Coronary artery (tissue), 2 donors: ENCODE data around the gene MT1M.
"Not testable (repeated sequence)": the region's sequence is repeated elsewhere in the genome, so short reads cannot be mapped to it uniquely, and the experiment has no call there.

Experiments
- DNase-seq: peaks from one replicate; pipeline ENCODE4 v3.0.0-alpha.2; 2017; ENCODE audit warnings: low spot score
- H3K27ac ChIP-seq, 2 donors: fragments of 200-600 bp; sonication (generic); one replicate each; pipeline ENCODE4 v1.5.1; 2016 to 2019
- H3K4me3 ChIP-seq: fragments of 200-600 bp; sonication (generic); 2 replicates; pipeline ENCODE4 v1.5.1; 2016; ENCODE audit warnings: mild to moderate bottlenecking, moderate library complexity
- TF ChIP-seq, protein P1 (sequence below): fragments of 200-600 bp; sonication (generic); IDR thresholded peaks from one replicate; pipeline ENCODE4 v1.5.1; 2019; ENCODE audit warnings: antibody characterized with exemption

MT1M gene

GRCh38 chr16:56662357-56663354, 30.2 kb downstream of the MT1M start:
- TF ChIP-seq, protein P1, sequence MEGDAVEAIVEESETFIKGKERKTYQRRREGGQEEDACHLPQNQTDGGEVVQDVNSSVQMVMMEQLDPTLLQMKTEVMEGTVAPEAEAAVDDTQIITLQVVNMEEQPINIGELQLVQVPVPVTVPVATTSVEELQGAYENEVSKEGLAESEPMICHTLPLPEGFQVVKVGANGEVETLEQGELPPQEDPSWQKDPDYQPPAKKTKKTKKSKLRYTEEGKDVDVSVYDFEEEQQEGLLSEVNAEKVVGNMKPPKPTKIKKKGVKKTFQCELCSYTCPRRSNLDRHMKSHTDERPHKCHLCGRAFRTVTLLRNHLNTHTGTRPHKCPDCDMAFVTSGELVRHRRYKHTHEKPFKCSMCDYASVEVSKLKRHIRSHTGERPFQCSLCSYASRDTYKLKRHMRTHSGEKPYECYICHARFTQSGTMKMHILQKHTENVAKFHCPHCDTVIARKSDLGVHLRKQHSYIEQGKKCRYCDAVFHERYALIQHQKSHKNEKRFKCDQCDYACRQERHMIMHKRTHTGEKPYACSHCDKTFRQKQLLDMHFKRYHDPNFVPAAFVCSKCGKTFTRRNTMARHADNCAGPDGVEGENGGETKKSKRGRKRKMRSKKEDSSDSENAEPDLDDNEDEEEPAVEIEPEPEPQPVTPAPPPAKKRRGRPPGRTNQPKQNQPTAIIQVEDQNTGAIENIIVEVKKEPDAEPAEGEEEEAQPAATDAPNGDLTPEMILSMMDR = no peak
- Histone ChIP-seq H3K27ac (no peak overlapping the region), H3K4me3 (peak overlapping the region; percentile 46)
- no peak for DNase-seq

GRCh38 chr16:56664506-56664905, 32.0 kb downstream of the MT1M start:
- no peak for DNase-seq
- Histone ChIP-seq H3K27ac (no peak overlapping the region), H3K4me3 (no peak overlapping the region)
- TF ChIP-seq, protein P1 = no peak

DNA sequence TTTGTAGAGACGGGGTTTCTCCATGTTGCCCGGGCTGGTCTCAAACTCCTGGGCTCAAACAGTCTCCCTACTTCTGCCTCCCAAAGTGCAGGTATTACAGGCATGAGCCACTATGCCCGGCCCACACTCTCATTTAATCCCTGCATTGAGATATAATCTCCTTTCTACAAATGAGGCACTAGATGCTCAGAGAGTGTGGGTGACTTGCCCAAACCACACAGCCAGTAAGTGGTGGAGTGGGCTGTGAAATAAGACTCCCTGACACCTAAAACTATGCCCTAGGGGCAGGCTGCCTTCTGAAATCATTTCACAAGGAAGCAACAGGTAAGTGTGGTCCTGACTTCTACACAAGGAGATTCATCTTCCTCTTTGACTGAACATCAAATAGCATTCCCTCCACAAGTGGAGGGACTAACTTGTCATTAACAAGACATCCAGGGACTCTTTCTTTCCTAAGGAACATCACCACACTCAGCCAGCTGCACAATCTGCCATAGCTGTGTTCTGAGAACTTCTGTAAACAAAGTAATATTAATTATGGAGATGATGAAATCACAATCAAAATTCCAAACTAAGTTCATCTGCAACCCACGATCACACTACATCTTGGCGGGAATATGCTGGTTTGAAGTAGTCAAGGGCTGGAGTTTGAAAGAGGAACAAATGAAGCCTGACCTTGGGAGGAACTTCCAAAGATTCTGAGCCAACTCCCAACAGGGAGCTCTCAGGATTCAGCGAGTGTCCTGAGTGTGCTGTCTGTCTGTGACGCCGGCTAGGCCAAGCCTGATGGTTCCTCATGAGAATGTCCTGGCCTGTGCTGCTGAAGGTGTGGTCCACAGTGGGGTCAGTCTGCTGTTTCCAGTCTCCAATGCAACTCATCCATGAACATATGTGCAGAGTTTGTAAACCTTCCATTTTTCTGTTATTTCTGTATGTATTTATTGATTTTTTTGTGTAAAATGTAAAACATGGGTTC, 33.1 kb downstream of the MT1M start:
- not testable (repeated sequence) for H3K4me3 ChIP-seq, H3K27ac ChIP-seq, DNase-seq

- no peak for DNase-seq
- Histone ChIP-seq H3K27ac (no peak within 1 kb of the TSS), H3K4me3 (peak within 1 kb of the TSS; percentile 57)
- TF ChIP-seq, protein P1 = no peak
Observed at GRCh38 chr16:56667581-56668571, 35.4 kb downstream of the MT1M start, which contains the start of gene MT1G. TSS of gene MT1G (minus strand) at chr16:56668065. CDS start at chr16:56667993, 72 bp downstream.

- no peak for DNase-seq
- Histone ChIP-seq H3K4me3 (peak within 1 kb of the TSS; percentile 44), H3K27ac (no peak within 1 kb of the TSS)
- TF ChIP-seq, protein P1 = no peak
Observed at GRCh38 chr16:56669005-56669839, 36.8 kb downstream of the MT1M start, which contains the start of gene MT1H. TSS of gene MT1H (plus strand) at chr16:56669814. CDS start at chr16:56669885, 71 bp downstream.

GRCh38 chr16:56669840-56670619, 37.6 kb downstream of the MT1M start:
- no peak overlapping the region for H3K27ac ChIP-seq
- TF ChIP-seq, protein P1 = no peak
- DNase-seq = no peak
- peak overlapping the region; percentile 44 for H3K4me3 ChIP-seq
